ENCODE measurements around the gene ATG9B. TPM values are rescaled to one million over a fixed set of nuclear protein-coding genes. Genes with fewer than 3 reads are reported as not detected.
A peak's percentile ranks its signal among the peaks of the same experiment; 100 is the strongest.

Gene ATG9B
- total and polyA plus RNA-seq, 2 experiments from 2014 or later: 0.80 to 2.4 TPM

DNA sequence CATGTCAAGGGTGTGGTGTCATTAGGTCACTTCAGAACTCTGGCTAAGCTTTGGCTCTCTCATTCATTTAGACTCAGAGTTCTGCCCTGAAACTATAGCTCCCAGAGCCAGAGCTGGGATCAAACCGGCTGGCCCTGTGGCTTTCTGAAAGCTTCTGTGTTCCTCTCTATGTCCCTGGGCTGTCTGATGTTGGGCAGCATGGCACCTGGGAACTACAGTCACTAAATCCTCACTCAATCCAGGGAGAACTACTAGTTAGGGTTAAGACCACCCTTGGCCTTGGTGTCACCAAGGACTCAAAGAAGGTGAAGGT, 13.2 kb downstream of the ATG9B start:
- Histone ChIP-seq H3K4me2 (peak overlapping the region; percentile 70), H3K27me3 (no peaks in the 10 kb centered on the region), H2AFZ (no peak overlapping the region)

DNA sequence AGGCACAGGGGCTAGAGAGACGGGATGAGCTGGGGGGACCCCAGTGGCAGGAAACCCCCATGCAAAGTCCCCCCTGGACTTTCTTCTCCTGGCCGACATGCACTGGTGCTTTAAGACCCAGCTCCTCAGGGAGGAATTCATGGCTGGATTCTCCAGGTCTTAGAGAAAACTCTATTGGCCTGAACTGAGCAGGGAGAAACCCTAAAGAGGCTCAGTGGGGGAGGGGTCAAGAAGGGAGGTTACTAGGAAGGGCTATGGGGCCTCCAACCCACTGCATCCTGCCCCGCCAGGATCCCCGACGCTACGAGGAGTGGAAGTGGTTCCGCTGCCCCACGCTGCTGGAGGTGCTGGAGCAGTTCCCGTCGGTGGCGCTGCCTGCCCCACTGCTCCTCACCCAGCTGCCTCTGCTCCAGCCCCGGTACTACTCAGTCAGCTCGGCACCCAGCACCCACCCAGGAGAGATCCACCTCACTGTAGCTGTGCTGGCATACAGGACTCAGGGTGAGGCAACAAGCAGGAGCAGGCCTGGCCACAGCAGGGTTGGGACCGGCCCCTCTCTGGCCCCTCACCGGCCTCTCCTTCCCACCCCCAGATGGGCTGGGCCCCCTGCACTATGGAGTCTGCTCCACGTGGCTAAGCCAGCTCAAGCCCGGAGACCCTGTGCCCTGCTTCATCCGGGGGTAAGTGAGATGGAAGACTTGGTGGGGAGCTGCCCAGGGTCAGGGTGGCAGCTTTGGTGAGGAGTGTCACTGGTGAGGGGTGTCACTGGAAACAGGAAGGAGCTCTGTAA, 13.8 kb downstream of the ATG9B start:
- peak overlapping the region; percentile 51 for H3K27ac ChIP-seq
- H4K20me1 ChIP-seq (ENCODE audit: insufficient read depth, poor library complexity, severe bottlenecking): no peaks in the 10 kb centered on the region
- H3K36me3 ChIP-seq (replicated peaks; ENCODE audit: insufficient read depth, low read depth): no peaks in the 10 kb centered on the region
- no peaks in the 10 kb centered on the region for H3K9me3 ChIP-seq (ENCODE audit: low read depth)
- H2AFZ ChIP-seq: peak overlapping the region; percentile 23
- H3K79me2 ChIP-seq: no peaks in the 10 kb centered on the region
- no peaks in the 10 kb centered on the region for H3K27me3 ChIP-seq
- H3K4me3 ChIP-seq: no peak overlapping the region
- 43% methylated on average over 18 of the region's 18 CpGs for WGBS (ENCODE audit: low lambda C conversion rate, missing lambda C conversion rate)
- no peaks in the 10 kb centered on the region for H3K9me2 ChIP-seq (replicated peaks; ENCODE audit: insufficient read depth)
- no peak for TF ChIP-seq EZH2 (IDR thresholded peaks at IDR 0.05; ENCODE audit: borderline replicate concordance)
- TF ChIP-seq EZH2phosphoT487 (IDR thresholded peaks at IDR 0.05; ENCODE audit: low read depth, severe bottlenecking, unreplicated experiment): no peak
- TF ChIP-seq, protein P1, sequence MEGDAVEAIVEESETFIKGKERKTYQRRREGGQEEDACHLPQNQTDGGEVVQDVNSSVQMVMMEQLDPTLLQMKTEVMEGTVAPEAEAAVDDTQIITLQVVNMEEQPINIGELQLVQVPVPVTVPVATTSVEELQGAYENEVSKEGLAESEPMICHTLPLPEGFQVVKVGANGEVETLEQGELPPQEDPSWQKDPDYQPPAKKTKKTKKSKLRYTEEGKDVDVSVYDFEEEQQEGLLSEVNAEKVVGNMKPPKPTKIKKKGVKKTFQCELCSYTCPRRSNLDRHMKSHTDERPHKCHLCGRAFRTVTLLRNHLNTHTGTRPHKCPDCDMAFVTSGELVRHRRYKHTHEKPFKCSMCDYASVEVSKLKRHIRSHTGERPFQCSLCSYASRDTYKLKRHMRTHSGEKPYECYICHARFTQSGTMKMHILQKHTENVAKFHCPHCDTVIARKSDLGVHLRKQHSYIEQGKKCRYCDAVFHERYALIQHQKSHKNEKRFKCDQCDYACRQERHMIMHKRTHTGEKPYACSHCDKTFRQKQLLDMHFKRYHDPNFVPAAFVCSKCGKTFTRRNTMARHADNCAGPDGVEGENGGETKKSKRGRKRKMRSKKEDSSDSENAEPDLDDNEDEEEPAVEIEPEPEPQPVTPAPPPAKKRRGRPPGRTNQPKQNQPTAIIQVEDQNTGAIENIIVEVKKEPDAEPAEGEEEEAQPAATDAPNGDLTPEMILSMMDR (IDR thresholded peaks at IDR 0.05; ENCODE audit: poor library complexity): no peak
- peak; percentile 72 for DNase-seq (ENCODE audit: low spot score)
- H3K4me2 ChIP-seq: peak overlapping the region; percentile 70
- peaks cover 33% of the 10 kb centered on the region for H3K4me1 ChIP-seq (ENCODE audit: insufficient read depth)

More for the DNA sequence above, 13.2 kb downstream of the ATG9B start:
- no peaks in the 10 kb centered on the region for H4K20me1 ChIP-seq (ENCODE audit: insufficient read depth, poor library complexity, severe bottlenecking)
- H3K9me2 ChIP-seq (replicated peaks; ENCODE audit: insufficient read depth): no peaks in the 10 kb centered on the region
- 45% methylated on average over 1 of the region's 1 CpG for WGBS (ENCODE audit: low lambda C conversion rate, missing lambda C conversion rate)
- H3K9me3 ChIP-seq (ENCODE audit: low read depth): no peaks in the 10 kb centered on the region
- TF ChIP-seq EZH2 (IDR thresholded peaks at IDR 0.05; ENCODE audit: borderline replicate concordance) (no peak), EZH2phosphoT487 (IDR thresholded peaks at IDR 0.05; ENCODE audit: low read depth, severe bottlenecking, unreplicated experiment) (no peak)
- TF ChIP-seq, protein P1 (IDR thresholded peaks at IDR 0.05; ENCODE audit: poor library complexity): no peak
- peaks cover 33% of the 10 kb centered on the region for H3K4me1 ChIP-seq (ENCODE audit: insufficient read depth)
- DNase-seq (ENCODE audit: low spot score): no peak
- no peaks in the 10 kb centered on the region for H3K36me3 ChIP-seq (replicated peaks; ENCODE audit: insufficient read depth, low read depth)
- H3K79me2 ChIP-seq: no peaks in the 10 kb centered on the region
- H3K4me3 ChIP-seq: no peak overlapping the region
- peak overlapping the region; percentile 51 for H3K27ac ChIP-seq

DNA sequence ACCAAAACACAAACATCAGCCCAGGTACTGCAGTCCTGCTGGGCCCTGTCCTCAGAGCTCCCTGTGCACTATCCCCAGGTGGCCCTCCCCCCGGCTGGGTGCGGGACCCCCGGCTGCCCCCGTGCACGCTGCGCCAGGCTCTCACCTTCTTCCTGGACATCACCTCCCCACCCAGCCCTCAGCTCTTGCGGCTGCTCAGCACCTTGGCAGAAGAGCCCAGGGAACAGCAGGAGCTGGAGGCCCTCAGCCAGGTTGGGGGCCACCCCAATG, 14.3 kb downstream of the ATG9B start:
- TF ChIP-seq EZH2 (IDR thresholded peaks at IDR 0.05; ENCODE audit: borderline replicate concordance) (no peak), EZH2phosphoT487 (IDR thresholded peaks at IDR 0.05; ENCODE audit: low read depth, severe bottlenecking, unreplicated experiment) (no peak)
- TF ChIP-seq, protein P1 (IDR thresholded peaks at IDR 0.05; ENCODE audit: poor library complexity): no peak
- no peaks in the 10 kb centered on the region for H3K27me3 ChIP-seq
- no peaks in the 10 kb centered on the region for H3K79me2 ChIP-seq
- DNase-seq (ENCODE audit: low spot score): no peak
- peaks cover 33% of the 10 kb centered on the region for H3K4me1 ChIP-seq (ENCODE audit: insufficient read depth)
- H4K20me1 ChIP-seq (ENCODE audit: insufficient read depth, poor library complexity, severe bottlenecking): no peaks in the 10 kb centered on the region
- no peaks in the 10 kb centered on the region for H3K9me3 ChIP-seq (ENCODE audit: low read depth)
- WGBS (ENCODE audit: low lambda C conversion rate, missing lambda C conversion rate): 37% methylated on average over 6 of the region's 7 CpGs
- H3K27ac ChIP-seq: no peak overlapping the region
- no peak overlapping the region for H2AFZ ChIP-seq
- H3K36me3 ChIP-seq (replicated peaks; ENCODE audit: insufficient read depth, low read depth): no peaks in the 10 kb centered on the region
- H3K9me2 ChIP-seq (replicated peaks; ENCODE audit: insufficient read depth): no peaks in the 10 kb centered on the region
- H3K4me3 ChIP-seq: no peak overlapping the region
- H3K4me2 ChIP-seq: peak overlapping the region; percentile 70
